Chondrocyte (in vitro differentiated cells): ENCODE results near the gene PCDHA11. TPM values are rescaled to one million over a fixed set of nuclear protein-coding genes. Genes with fewer than 3 reads are reported as not detected.
"Not testable (repeated sequence)": the region's sequence is repeated elsewhere in the genome, so short reads cannot be mapped to it uniquely, and the experiment has no call there.

Source experiments
- DNase-seq: peaks from one replicate; pipeline ENCODE4 v3.0.0; 2021; ENCODE audit warnings: mixed read lengths, low spot score
- H3K27ac Mint-ChIP-seq: one replicate; pipeline ENCODE4 v1.8.0; 2021; ENCODE audit warnings: mild to moderate bottlenecking, moderate library complexity, mixed read lengths; ENCODE audit not compliant: unreplicated experiment
- H3K27me3 Mint-ChIP-seq: 2 replicates; pipeline ENCODE4 v1.8.0; 2021; ENCODE audit warnings: low read depth, mixed read lengths
- H3K36me3 Mint-ChIP-seq: 2 replicates; pipeline ENCODE4 v1.8.0; 2021; ENCODE audit warnings: low read depth, mixed read lengths
- H3K4me1 Mint-ChIP-seq: 2 replicates; pipeline ENCODE4 v1.8.0; 2021; ENCODE audit warnings: low read depth, mild to moderate bottlenecking, mixed read lengths
- H3K4me3 Mint-ChIP-seq: one replicate; pipeline ENCODE4 v1.8.0; 2021; ENCODE audit warnings: mild to moderate bottlenecking, moderate library complexity, mixed read lengths; ENCODE audit not compliant: unreplicated experiment
- H3K9me3 Mint-ChIP-seq: 2 replicates; pipeline ENCODE4 v1.8.0; 2021; ENCODE audit warnings: low read depth, mixed read lengths
- CTCF ChIP-seq: fragments of 200-600 bp; sonication (generic); IDR thresholded peaks from 2 replicates; pipeline ENCODE4 v1.5.0; 2021; ENCODE audit warnings: antibody characterized with exemption, mild to moderate bottlenecking, moderate library complexity
- total RNA-seq: library from RNA; stranded (reverse); gene quantifications from 3 replicates; pipeline ENCODE4 v1.2.1, GENCODE V29; 2021

The PCDHA11 gene
- total RNA-seq, 1 donor from 2014 or later: 6.0 TPM

- Mint-ChIP-seq H3K4me1 (peaks cover 19% of the 10 kb centered on the region), H3K27ac (peak within 1 kb of the TSS; percentile 85), H3K27me3 (no peaks in the 10 kb centered on the region), H3K4me3 (peak within 1 kb of the TSS; percentile 82), H3K36me3 (peaks cover 10% of the 10 kb centered on the region), H3K9me3 (peaks cover 16% of the 10 kb centered on the region)
- TF ChIP-seq CTCF: peak; percentile 78
- no peak for DNase-seq
Measured at GRCh38 chr5:140827704-140828361, 40.9 kb upstream of the PCDHA11 start, which contains the start of gene PCDHA6. Gene PCDHA6 (plus strand): TSS chr5:140827960. CDS start chr5:140828092, 132 bp downstream.

DNA sequence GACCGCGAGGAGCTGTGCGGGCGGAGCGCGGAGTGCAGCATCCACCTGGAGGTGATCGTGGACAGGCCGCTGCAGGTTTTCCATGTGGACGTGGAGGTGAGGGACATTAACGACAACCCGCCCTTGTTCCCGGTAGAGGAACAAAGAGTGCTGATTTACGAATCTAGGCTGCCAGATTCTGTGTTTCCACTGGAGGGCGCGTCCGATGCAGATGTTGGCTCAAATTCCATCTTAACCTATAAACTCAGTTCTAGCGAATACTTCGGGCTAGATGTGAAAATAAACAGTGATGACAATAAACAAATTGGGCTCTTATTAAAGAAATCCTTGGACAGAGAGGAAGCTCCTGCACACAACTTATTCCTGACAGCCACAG, 40.4 kb upstream of the PCDHA11 start:
- no peak for DNase-seq
- Mint-ChIP-seq H3K9me3 (peaks cover 19% of the 10 kb centered on the region), H3K4me1 (peaks cover 19% of the 10 kb centered on the region), H3K36me3 (peaks cover 14% of the 10 kb centered on the region), H3K27me3 (no peaks in the 10 kb centered on the region), H3K27ac (peak overlapping the region; percentile 85), H3K4me3 (peak overlapping the region; percentile 82)
- TF ChIP-seq CTCF: peak; percentile 49

GRCh38 chr5:140829511-140830501, 39.0 kb upstream of the PCDHA11 start:
- Mint-ChIP-seq H3K9me3 (peaks cover 21% of the 10 kb centered on the region), H3K4me1 (peaks cover 19% of the 10 kb centered on the region), H3K36me3 (peaks cover 21% of the 10 kb centered on the region)
- not testable (repeated sequence) for H3K27me3 Mint-ChIP-seq, DNase-seq, H3K27ac Mint-ChIP-seq, H3K4me3 Mint-ChIP-seq

DNA sequence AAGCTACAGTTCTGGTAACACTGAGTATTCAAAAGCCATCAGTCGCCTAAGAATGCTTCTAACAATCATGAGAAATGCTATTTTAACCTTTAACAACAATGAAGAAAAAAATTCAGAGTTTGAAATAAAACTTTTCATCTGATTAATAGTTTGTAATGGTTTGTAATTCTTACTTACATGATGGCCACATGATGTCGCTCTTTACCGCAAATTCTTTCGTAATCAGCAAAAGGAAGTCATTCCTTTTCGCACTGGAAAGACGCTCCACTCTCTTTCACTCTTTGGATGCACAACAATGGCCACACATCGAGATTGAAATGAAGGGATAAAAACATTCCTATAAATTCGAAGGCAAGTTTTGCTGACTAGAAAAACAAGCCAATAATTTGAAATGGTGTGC, 34.8 kb upstream of the PCDHA11 start, which contains the start of gene PCDHA7:
PCDHA7 (plus strand) TSS at position 277 of the 400 bp plus-strand sequence; CDS start at position 392, 115 bp downstream.
- H3K4me3 Mint-ChIP-seq: peak within 1 kb of the TSS; percentile 19
- H3K27ac Mint-ChIP-seq: no peak within 1 kb of the TSS

GRCh38 chr5:140834439-140835008, 34.2 kb upstream of the PCDHA11 start:
- H3K4me1 Mint-ChIP-seq: peaks cover 10% of the 10 kb centered on the region
- not testable (repeated sequence) for H3K27me3 Mint-ChIP-seq, H3K27ac Mint-ChIP-seq, DNase-seq
- H3K36me3 Mint-ChIP-seq: peaks cover 17% of the 10 kb centered on the region
- peaks cover 17% of the 10 kb centered on the region for H3K9me3 Mint-ChIP-seq
- peak overlapping the region; percentile 19 for H3K4me3 Mint-ChIP-seq

More for the DNA sequence above, 34.8 kb upstream of the PCDHA11 start, which contains the start of gene PCDHA7:
- Mint-ChIP-seq H3K9me3 (peaks cover 17% of the 10 kb centered on the region), H3K36me3 (peaks cover 17% of the 10 kb centered on the region), H3K4me1 (peaks cover 10% of the 10 kb centered on the region), H3K27me3 (no peaks in the 10 kb centered on the region)
- no peak for DNase-seq
- TF ChIP-seq CTCF: no peak
